ENCODE data around the gene EVA1A.

EVA1A gene
- 0 to 0.09 (median 0) reads per million in 18 experiments for total RNA-seq

GRCh38 chr2:75560768-75561565, at the start of gene EVA1A:
Gene EVA1A (minus strand): TSS chr2:75560939. CDS start chr2:75518140, 42,799 bp downstream.
- no peak for DNase-seq

GRCh38 chr2:75609937-75610508, 49.3 kb upstream of the EVA1A start:
- no peak for DNase-seq

- no peak for DNase-seq
Measured at GRCh38 chr2:75609334-75609689, 48.6 kb upstream of the EVA1A start.

- peak in 1 of 2 donors; percentile 34 for DNase-seq
Measured at GRCh38 chr2:75608684-75609333, 48.1 kb upstream of the EVA1A start.

- DNase-seq: no peak
Measured at GRCh38 chr2:75607988-75608683, 47.4 kb upstream of the EVA1A start.

- no peak for DNase-seq
Measured at GRCh38 chr2:75607400-75607798, 46.7 kb upstream of the EVA1A start.

- DNase-seq: no peak
Measured at GRCh38 chr2:75606761-75607399, 46.1 kb upstream of the EVA1A start.

GRCh38 chr2:75605770-75606529, 45.2 kb upstream of the EVA1A start:
- no peak for DNase-seq

GRCh38 chr2:75604484-75604883, 43.7 kb upstream of the EVA1A start:
- DNase-seq: no peak

- no peak for DNase-seq
Measured at GRCh38 chr2:75603477-75603876, 42.7 kb upstream of the EVA1A start.

GRCh38 chr2:75602724-75603342, 42.1 kb upstream of the EVA1A start:
- no peak for DNase-seq

GRCh38 chr2:75600461-75601011, 39.8 kb upstream of the EVA1A start:
- DNase-seq: no peak

GRCh38 chr2:75598589-75599155, 37.9 kb upstream of the EVA1A start:
- no peak for DNase-seq

GRCh38 chr2:75597949-75598348, 37.2 kb upstream of the EVA1A start:
- DNase-seq: no peak

- no peak for DNase-seq
Measured at GRCh38 chr2:75596784-75597183, 36.0 kb upstream of the EVA1A start.

GRCh38 chr2:75595541-75596395, 35.0 kb upstream of the EVA1A start:
- no peak for DNase-seq

- no peak for DNase-seq
Measured at GRCh38 chr2:75594596-75594995, 33.9 kb upstream of the EVA1A start.

- no peak for DNase-seq
Measured at GRCh38 chr2:75592888-75593287, 32.1 kb upstream of the EVA1A start.

- DNase-seq: no peak
Measured at GRCh38 chr2:75592030-75592429, 31.3 kb upstream of the EVA1A start.

Data from inflammatory macrophage (primary cell).